COLO829 (cell line): ENCODE results near the gene PRKG2.
"Not testable (repeated sequence)": the region's sequence is repeated elsewhere in the genome, so short reads cannot be mapped to it uniquely, and the experiment has no call there.

Experiments used
- DNase-seq: peaks from one replicate; pipeline ENCODE4 v3.0.0; 2012; ENCODE audit warnings: low spot score

PRKG2 gene

GRCh38 chr4:81214881-81215868 is at the start of gene PRKG2:
PRKG2 (minus strand) TSS chr4:81215222; CDS start chr4:81205047, 10,175 bp downstream.
- DNase-seq = no peak

GRCh38 chr4:81260443-81261101 is 45.5 kb upstream of the PRKG2 start:
- DNase-seq = no peak

GRCh38 chr4:81258841-81259550 is 44.0 kb upstream of the PRKG2 start:
- no peak for DNase-seq

- DNase-seq = no peak
Measured at GRCh38 chr4:81257816-81258215, 42.8 kb upstream of the PRKG2 start.

GRCh38 chr4:81257021-81257420 is 42.0 kb upstream of the PRKG2 start:
- no peak for DNase-seq

GRCh38 chr4:81256059-81256970 is 41.3 kb upstream of the PRKG2 start:
- DNase-seq = no peak

GRCh38 chr4:81255524-81255923 is 40.5 kb upstream of the PRKG2 start:
- no peak for DNase-seq

- DNase-seq = no peak
Measured at GRCh38 chr4:81250430-81250829, 35.4 kb upstream of the PRKG2 start.

- DNase-seq = no peak
Measured at GRCh38 chr4:81245218-81246009, 30.4 kb upstream of the PRKG2 start.

- DNase-seq = no peak
Measured at GRCh38 chr4:81237791-81238190, 22.8 kb upstream of the PRKG2 start.

GRCh38 chr4:81235982-81236749 is 21.1 kb upstream of the PRKG2 start:
- DNase-seq = no peak

- no peak for DNase-seq
Measured at GRCh38 chr4:81227968-81228367, 12.9 kb upstream of the PRKG2 start.

- DNase-seq = no peak
Measured at GRCh38 chr4:81227138-81227537, 12.1 kb upstream of the PRKG2 start.

GRCh38 chr4:81225252-81225651 is 10.2 kb upstream of the PRKG2 start:
- DNase-seq = no peak

- not testable (repeated sequence) for DNase-seq
Measured at GRCh38 chr4:81222082-81222472, 7.1 kb upstream of the PRKG2 start.

GRCh38 chr4:81221303-81222081 is 6.5 kb upstream of the PRKG2 start:
- no peak for DNase-seq

- no peak for DNase-seq
Measured at GRCh38 chr4:81220271-81220670, 5.2 kb upstream of the PRKG2 start.

GRCh38 chr4:81218206-81218605 is 3.2 kb upstream of the PRKG2 start:
- DNase-seq = no peak

GRCh38 chr4:81217779-81218178 is 2.8 kb upstream of the PRKG2 start:
- no peak for DNase-seq
